GM21423 (cell line): Measurements from ENCODE around the gene CDC45.

Experiments used
- ATAC-seq: cut with Tn5 transposase; IDR thresholded peaks from one replicate; pipeline ENCODE4 v1.9.1; 2021; ENCODE audit warnings: mild to moderate bottlenecking, moderate library complexity; ENCODE audit not compliant: unreplicated experiment

The CDC45 gene

DNA sequence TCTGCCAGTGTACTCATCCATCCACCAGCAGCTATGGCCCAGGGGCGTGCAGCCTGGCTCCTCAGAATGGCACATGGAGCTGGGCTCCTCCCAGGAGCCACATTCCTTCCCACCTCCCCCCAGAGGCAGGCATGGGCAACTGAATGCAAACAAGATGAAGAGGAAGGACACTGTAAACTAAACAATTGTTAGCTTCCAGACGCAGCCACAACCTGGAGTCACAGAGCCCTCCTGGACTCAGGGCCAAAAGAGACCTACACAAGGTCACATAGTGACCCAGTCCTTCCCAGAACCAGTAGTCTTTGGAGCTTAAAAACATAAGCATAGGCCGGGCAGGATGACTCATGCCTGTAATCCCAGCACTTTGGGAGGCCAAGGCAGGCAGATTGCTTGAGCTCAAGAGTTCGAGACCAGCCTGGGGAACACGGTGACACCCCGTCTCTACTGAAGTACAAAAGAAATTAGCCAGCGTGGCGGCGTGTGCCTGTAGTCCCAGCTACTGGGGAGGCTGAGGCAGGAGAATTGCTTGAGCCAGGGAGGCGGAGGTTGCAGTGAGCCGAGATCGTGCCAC lies 75.2 kb downstream of the CDC45 start:
- ATAC-seq, result no peak

DNA sequence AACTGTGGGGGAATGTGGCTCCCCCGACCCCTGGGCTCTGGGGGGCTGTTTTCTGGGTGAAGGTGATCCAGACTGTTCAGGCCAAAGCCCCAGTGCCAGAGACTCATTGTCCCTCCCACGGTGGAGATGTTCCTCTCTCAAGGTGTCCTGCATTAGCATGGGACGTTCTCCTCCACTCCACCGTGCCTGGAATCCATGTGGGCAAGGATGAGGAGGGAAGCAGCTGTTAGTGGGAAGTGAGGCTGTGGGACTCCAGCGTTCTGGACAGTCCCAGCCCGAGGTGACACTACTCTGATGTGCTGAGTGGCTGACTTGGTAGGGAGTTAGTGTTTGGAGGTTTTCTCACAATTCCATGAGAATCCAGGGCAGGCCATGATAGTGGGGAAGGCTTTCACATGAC lies 75.9 kb downstream of the CDC45 start:
- no peak for ATAC-seq

DNA sequence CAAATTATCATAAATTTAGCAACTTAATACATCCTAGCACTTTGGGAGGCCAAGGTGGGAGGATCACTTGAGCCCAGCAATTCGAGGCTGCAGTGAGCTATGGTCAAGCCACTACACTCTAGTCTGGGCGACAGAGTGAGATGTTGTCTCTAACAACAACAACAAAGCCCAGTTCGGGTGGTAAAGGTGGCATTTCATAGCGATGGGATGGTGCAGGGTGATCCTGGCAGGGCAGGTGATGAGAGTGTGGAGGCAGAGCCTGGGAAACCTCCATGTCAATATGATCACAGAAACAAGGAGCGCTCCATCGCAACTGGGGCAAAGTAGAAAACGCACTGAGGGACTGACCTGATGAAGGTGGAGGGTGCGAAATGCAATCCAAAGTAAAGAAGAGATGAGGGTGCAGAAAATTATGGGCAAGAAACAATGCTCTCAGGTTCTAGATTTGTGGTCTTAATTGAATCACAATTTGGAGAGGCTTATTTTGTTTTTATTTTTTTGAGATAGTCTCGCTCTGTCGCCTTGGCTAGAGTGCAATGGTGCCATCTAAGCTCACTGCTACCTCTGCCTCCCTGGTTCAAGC lies 77.3 kb downstream of the CDC45 start:
- no peak for ATAC-seq

DNA sequence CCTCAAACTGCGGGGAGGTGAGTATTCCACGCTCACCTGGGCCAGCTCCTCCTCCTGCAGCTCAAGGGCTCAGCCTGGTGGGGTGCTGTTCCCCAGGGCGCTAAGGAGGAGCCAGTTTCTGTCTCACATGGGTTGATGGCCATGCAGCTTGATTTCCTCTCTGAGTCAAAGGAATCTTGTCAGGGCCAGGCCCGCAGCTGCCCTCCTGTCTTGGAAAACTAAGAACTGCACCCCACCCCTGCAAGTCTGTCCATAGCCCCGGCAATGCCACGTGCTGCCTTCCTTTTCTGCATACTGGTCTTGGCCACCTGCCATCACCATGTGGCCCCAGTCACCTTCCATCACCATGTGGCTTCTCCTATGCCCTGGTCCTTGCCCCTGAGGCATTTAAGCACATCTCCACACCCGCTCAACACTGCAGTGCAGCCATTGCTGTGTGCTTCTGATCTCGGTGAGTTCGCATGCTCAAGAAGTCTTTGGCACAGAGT lies 79.6 kb downstream of the CDC45 start:
- ATAC-seq, result no peak

DNA sequence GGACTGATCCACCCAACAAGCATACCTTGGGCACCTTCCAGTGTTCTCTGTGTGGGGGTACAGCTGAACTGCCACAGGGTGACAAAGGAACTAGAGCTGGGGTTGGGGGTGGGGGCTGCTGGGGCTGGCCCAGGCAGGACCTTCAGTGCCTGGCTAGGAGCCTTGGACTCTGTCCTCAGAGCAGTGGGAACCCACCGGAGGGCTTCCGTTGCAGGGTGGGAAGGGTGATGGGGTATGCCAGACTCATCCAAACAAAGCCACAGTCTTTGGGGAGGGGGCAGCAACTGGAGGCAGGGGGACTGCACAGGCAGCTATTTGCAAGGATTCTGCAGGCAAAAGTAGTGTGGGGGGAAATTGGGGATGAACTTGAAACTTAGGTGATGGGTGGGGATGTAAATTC lies 80.2 kb downstream of the CDC45 start:
- no peak for ATAC-seq

DNA sequence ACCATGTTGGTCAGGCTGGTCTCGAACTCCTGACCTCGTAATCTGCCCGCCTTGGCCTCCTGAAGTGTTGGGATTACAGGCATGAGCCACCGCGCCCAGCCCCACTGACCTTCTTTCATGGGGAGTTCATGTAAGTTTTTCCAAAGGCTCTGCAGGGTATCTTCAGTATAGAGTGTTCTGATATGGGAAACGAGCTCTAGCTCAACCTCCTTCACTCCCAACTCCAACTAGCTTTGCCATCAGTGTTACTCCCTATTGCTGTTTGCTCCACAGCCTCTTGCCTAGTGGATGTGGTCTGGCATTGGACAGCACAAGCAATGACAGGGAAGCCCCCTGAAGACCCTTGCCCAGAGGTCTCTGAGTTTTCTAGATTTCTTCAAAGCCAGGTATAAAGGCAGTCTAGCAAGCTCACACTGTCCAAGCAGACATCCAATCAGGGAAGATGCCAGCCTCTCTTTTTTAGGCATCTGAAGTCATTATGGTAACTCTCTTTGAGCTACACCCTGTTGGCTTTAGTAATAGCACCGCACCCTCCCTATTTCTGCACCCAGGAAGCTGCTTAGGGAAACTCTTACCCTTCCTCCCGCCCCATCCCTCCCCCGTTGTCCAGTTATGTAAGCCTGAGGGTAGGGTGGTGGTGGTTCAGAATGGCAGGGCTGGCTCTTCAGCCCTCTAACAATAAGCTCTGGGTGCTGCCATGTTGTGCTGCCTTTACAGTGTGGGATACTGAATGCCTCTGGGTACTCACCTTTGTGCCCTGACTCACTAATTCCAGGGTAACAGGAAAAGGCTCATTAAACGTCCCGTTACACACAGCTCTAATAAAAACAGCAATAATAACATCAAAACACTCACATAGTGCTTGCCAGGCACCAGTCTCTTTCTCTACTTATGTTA lies 85.9 kb downstream of the CDC45 start:
- no peak for ATAC-seq

DNA sequence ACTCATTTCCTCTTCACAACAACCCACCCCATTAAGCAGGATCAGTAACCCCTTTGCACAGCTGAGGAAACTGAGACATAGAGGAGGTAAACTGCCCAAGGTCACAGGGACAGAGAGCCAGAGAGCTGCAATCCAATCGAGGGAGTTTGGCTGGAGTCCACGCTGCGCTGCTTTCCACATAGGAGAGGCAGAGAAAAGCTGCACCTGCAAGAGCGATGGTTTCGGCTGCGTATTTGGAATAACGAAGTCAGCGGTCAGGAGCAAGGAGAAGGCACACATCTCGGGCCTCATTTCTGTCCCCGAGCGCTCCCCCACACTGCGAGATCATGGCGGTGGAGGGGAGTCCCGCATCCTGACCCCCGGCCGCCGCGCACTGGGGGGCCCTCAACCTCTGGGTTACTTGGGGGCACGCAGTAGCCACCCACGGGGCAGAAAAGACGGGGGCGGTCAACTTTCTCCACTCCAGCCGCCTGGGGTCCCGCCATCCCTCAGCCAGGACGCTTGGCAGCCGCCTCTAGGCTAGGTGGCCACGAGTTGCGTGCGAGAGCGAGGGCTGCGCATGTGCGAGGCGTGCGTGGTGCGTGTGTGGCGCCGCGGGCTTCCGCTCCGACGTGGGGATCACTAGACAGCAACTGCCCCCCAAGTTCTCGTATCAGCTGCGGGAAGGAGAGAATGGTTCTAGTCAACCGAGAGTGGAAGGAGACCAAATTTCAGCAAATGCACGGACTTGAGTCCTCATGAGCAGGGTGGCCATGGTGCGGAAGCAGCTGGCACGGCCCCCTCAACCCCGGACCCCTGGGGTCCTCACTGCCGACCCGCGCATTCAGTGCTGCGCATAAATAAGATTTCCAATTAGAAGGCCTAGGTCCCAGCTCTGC lies 86.8 kb downstream of the CDC45 start:
- no peak for ATAC-seq

DNA sequence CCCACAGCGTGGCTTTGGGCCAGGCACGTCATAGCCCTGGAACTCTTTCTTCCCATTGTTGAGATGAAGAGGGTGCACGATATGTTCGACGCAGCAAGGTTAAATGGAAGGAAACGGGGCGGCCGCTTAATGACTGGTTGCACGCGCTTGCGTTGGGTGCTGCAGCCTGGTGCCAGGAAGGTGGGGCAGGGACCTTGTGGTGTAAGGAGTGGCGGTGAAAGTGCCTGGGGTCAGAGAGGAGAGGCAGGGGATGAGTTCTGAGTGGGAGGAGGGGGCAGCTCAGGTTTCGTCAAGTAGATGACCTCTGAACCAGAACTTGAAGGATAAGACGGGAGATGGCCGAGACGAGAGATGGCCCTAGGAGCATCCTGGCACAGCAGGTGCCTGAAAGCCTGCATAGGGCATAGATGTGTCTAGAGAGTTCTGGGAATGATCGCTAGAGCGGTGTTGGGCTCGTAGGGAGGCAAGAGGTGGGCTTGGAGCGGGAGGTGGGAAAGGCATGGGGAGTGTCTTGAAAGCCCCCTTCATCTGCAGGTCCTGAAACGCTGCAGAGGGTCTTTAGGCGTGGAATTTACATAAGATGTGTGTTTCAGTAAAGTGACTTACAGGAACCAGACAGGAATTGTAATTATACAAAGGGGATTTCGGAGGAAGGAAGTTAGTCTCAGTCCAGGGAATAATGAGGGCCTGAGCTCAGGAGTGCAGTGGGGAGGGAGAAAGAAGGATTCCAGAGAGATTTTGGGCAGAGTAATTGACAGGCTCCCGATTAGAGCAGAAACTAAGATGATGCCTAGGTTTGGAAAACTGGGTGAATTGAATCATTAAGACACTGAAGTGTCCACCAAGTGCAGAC lies 87.7 kb downstream of the CDC45 start:
- ATAC-seq, result no peak

DNA sequence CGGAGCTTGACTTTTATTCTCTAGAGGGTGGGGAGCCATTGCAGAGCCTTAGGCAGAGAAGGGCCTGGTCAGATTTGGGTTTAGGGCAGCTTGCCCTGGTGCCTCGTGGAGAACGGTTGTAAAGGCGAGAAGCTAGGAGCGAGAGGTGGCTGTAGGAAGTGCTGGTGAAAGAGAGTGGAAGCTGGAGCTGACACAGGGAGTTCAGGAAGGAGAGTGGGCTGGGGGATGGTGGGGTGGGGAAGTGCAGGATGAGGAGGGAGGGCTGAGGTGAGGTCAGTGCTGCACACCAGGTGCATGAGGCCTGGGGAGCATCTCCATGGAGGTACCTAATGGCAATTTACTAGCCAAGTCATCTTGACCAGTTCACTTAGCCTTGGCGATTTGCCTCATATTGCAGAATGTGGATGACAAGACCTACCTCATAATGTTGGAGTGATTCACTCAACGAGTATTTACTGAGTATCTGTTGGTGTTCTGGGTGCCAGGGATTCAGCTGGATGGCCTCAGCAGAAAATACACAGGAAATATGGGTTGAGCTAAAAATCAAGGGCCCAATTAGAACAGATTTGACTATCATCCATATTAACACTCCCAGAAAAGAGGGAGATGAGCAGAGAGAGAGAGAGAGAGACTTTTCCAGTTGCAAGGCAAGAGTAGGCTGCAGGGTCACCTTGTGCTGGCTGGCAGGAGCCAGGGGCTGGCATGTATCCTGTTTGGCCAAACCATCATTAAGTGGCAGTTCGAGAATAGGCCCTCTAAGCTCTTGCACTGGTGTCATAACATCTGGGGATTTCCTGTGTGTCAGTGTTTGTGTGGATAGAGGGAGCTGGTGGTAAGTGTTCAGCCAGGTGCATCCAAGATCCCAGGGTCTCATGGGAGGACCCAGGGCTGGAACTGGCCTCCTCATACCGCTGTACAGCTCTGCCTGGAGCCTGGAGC lies 88.9 kb downstream of the CDC45 start:
- no peak for ATAC-seq

DNA sequence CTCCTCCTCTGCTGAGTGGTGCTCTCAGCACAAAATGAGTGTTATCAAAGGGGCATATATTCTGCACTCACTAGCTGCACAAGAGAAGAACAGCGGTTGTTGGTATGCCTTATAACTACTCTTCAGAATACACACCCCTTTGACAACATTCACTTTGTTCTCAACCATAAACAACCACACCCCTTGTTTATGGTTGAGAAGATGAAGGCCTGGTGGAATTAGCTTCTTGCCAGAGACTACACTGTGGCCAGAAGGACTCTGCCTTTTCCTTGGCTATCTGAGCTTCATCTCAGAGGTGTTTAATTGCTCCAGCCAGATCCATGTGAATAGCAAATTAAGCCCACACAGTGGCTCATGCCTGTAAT lies 89.5 kb downstream of the CDC45 start:
- ATAC-seq, result no peak

DNA sequence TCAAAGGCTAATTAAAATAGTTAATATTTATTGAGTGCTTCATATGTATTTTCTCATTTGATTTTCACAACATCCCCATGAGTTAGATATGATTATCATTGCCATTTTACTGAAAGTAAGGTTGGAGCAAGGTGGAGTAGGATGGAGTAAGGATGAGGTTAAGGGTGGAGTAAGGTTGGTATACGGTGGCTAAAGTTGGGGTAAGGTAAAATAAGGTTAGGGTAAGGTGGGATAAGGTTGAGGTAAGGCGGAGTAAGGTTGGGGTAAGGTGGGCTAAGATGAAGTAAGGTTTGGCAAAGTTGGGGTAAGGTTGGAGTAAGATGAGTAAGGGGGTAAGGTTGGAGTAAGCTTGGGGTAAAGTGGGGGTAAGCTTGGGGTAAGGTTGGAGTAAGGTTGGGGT lies 90.3 kb downstream of the CDC45 start:
- ATAC-seq, result no peak
